Neuron (in vitro differentiated cells): ENCODE results near the gene DUOX2.

Source experiments
- H2AFZ ChIP-seq: one replicate; pipeline ENCODE4 v1.6.1; 2013; ENCODE audit warnings: low read depth, mild to moderate bottlenecking, inconsistent platforms, low read length, moderate library complexity
- H3K27me3 ChIP-seq: one replicate; pipeline ENCODE4 v1.6.1; 2013; ENCODE audit warnings: low read length; ENCODE audit not compliant: insufficient read depth
- H3K36me3 ChIP-seq: one replicate; pipeline ENCODE4 v1.6.1; 2013; ENCODE audit warnings: low read length; ENCODE audit not compliant: insufficient read depth
- H3K4me1 ChIP-seq: one replicate; pipeline ENCODE4 v1.6.1; 2013; ENCODE audit warnings: low read length; ENCODE audit not compliant: insufficient read depth
- H3K4me3 ChIP-seq: 2 replicates; pipeline ENCODE4 v1.5.1; 2013; ENCODE audit warnings: mild to moderate bottlenecking, low read length, moderate library complexity
- H3K9me3 ChIP-seq: one replicate; pipeline ENCODE4 v1.6.1; 2013; ENCODE audit warnings: low read length

Gene DUOX2

GRCh38 chr15:45121020-45121419, 7.0 kb upstream of the DUOX2 start:
- Histone ChIP-seq H3K27me3 (peaks cover 54% of the 10 kb centered on the region), H2AFZ (no peak overlapping the region), H3K4me3 (no peak overlapping the region)

GRCh38 chr15:45120081-45120972, 6.4 kb upstream of the DUOX2 start:
- Histone ChIP-seq H2AFZ (no peak overlapping the region), H3K27me3 (peaks cover 57% of the 10 kb centered on the region), H3K4me1 (peaks cover 2% of the 10 kb centered on the region), H3K4me3 (no peak overlapping the region), H3K36me3 (no peaks in the 10 kb centered on the region), H3K9me3 (no peaks in the 10 kb centered on the region)

More at GRCh38 chr15:45121020-45121419, 7.0 kb upstream of the DUOX2 start:
- H3K4me1 ChIP-seq: peaks cover 2% of the 10 kb centered on the region
- H3K36me3 ChIP-seq: no peaks in the 10 kb centered on the region
- H3K9me3 ChIP-seq: no peaks in the 10 kb centered on the region

- Histone ChIP-seq H2AFZ (no peak overlapping the region), H3K36me3 (no peaks in the 10 kb centered on the region), H3K4me3 (no peak overlapping the region), H3K27me3 (peaks cover 61% of the 10 kb centered on the region), H3K9me3 (no peaks in the 10 kb centered on the region), H3K4me1 (peaks cover 6% of the 10 kb centered on the region)
These were observed 5.0 kb upstream of the DUOX2 start for GRCh38 chr15:45118996-45119395.

- Histone ChIP-seq H2AFZ (peak overlapping the region; percentile 48), H3K9me3 (no peaks in the 10 kb centered on the region), H3K4me1 (peaks cover 6% of the 10 kb centered on the region), H3K4me3 (peak overlapping the region; percentile 35), H3K27me3 (peaks cover 70% of the 10 kb centered on the region), H3K36me3 (no peaks in the 10 kb centered on the region)
These were observed 4.2 kb upstream of the DUOX2 start for GRCh38 chr15:45118131-45118588.

- Histone ChIP-seq H3K36me3 (no peaks in the 10 kb centered on the region), H3K4me1 (peaks cover 6% of the 10 kb centered on the region), H2AFZ (peak overlapping the region; percentile 48), H3K4me3 (peak overlapping the region; percentile 35), H3K9me3 (no peaks in the 10 kb centered on the region), H3K27me3 (peaks cover 73% of the 10 kb centered on the region)
These were observed 3.5 kb upstream of the DUOX2 start for GRCh38 chr15:45117308-45118130.

GRCh38 chr15:45116482-45117307, 2.7 kb upstream of the DUOX2 start:
- Histone ChIP-seq H3K4me3 (no peak overlapping the region), H3K4me1 (peaks cover 6% of the 10 kb centered on the region), H3K36me3 (no peaks in the 10 kb centered on the region), H3K27me3 (peaks cover 77% of the 10 kb centered on the region), H2AFZ (no peak overlapping the region), H3K9me3 (no peaks in the 10 kb centered on the region)

- no peak overlapping the region for H2AFZ ChIP-seq
- H3K4me1 ChIP-seq: peaks cover 6% of the 10 kb centered on the region
- H3K36me3 ChIP-seq: no peaks in the 10 kb centered on the region
- H3K9me3 ChIP-seq: no peaks in the 10 kb centered on the region
- H3K4me3 ChIP-seq: no peak overlapping the region
- peaks cover 77% of the 10 kb centered on the region for H3K27me3 ChIP-seq
These were observed 2.1 kb upstream of the DUOX2 start for GRCh38 chr15:45116006-45116481.

GRCh38 chr15:45115312-45115820, 1.4 kb upstream of the DUOX2 start:
- H3K36me3 ChIP-seq: no peaks in the 10 kb centered on the region
- H3K27me3 ChIP-seq: peaks cover 77% of the 10 kb centered on the region
- peaks cover 6% of the 10 kb centered on the region for H3K4me1 ChIP-seq
- H2AFZ ChIP-seq: no peak overlapping the region
- H3K9me3 ChIP-seq: no peaks in the 10 kb centered on the region
- H3K4me3 ChIP-seq: no peak overlapping the region

- Histone ChIP-seq H3K27me3 (peaks cover 79% of the 10 kb centered on the region), H3K36me3 (no peaks in the 10 kb centered on the region), H3K4me3 (no peak overlapping the region), H2AFZ (no peak overlapping the region), H3K9me3 (no peaks in the 10 kb centered on the region), H3K4me1 (peaks cover 6% of the 10 kb centered on the region)
These were observed 746 bp upstream of the DUOX2 start for GRCh38 chr15:45114751-45115085.

- peaks cover 86% of the 10 kb centered on the region for H3K27me3 ChIP-seq
- H3K9me3 ChIP-seq: peaks cover 3% of the 10 kb centered on the region
- no peaks in the 10 kb centered on the region for H3K36me3 ChIP-seq
- H3K4me3 ChIP-seq: no peak overlapping the region
- peaks cover 6% of the 10 kb centered on the region for H3K4me1 ChIP-seq
- no peak overlapping the region for H2AFZ ChIP-seq
These were observed 487 bp downstream of the DUOX2 start for GRCh38 chr15:45113380-45113990.

GRCh38 chr15:45112591-45113379, 1.2 kb downstream of the DUOX2 start:
- Histone ChIP-seq H3K36me3 (no peaks in the 10 kb centered on the region), H2AFZ (no peak overlapping the region), H3K27me3 (peaks cover 90% of the 10 kb centered on the region), H3K4me3 (no peak overlapping the region), H3K9me3 (peaks cover 3% of the 10 kb centered on the region), H3K4me1 (peaks cover 6% of the 10 kb centered on the region)
